Measurements from ENCODE around the gene EPB42. TPM values are rescaled to one million over a fixed set of nuclear protein-coding genes. Genes with fewer than 3 reads are reported as not detected.
A peak's percentile ranks its signal among the peaks of the same experiment; 100 is the strongest.

The EPB42 gene
- total RNA-seq, 1 experiment from 2014 or later, result not detected

DNA sequence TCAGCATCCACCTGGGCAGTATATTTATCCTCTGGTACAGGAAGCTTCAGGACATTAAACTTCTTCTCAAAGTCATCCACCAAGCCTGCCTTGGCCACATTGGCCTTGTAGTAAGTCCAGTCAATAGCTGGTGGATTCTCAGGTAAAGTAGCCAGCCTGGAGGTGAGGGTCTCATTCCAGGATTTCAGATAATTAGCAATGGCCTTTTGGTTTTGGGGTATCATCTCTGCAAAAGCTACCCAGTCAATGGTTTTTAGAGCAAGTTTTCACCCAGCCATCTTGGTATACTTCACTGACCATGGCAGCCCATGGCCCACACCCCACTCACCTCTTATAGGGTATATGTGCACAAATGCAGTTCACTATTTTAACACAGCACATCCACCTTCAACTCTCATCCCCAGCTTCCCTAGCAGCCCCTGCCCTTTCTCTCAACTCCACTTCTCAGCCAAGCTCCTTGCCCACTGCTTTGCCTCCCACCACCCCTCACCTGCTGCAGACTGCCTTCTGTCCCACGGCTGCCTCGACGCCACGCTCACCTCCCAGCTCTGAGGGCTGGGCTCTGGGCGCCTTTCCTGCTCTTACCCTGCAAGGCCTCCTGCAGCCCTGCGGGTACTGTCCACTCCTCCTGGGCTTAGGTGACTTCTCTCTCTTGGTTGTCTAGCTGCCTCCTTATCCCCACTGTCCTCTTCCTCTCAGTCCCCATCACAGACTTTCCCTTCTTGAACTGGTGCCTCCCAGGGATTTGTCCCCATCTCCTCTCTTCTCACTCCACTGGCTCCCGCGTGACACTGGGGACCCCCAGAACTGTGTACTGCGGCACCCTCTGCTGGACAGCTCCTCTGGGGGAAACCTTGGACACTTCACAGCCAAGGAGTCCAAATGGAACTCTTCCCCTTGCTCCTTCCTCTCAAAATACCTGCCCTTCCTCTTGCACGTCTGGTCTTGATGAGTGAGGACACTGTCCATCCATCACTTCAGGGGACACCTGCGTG lies 47.6 kb upstream of the EPB42 start:
- POLR2A ChIA-PET (ENCODE audit: unreplicated experiment), result no interaction called here
- Histone ChIP-seq H4K20me1 (ENCODE audit: low read length) (no peaks in the 10 kb centered on the region), H3K27ac (ENCODE audit: low read length) (no peak overlapping the region), H3K9me2 (replicated peaks; ENCODE audit: low read length) (no peaks in the 10 kb centered on the region), H3K79me2 (ENCODE audit: low read length) (no peaks in the 10 kb centered on the region), H3K9ac (ENCODE audit: low read length) (no peak overlapping the region), H3K36me3 (ENCODE audit: low read depth, low read length) (no peaks in the 10 kb centered on the region), H3K4me3 (ENCODE audit: low read length) (no peak overlapping the region), H3K4me2 (ENCODE audit: low read length) (no peak overlapping the region), H3K27me3 (ENCODE audit: low read length) (peaks cover 34% of the 10 kb centered on the region), H3K9me3 (ENCODE audit: low read length) (no peaks in the 10 kb centered on the region), H3F3A (ENCODE audit: low read length, unreplicated experiment) (no peaks in the 10 kb centered on the region), H2AFZ (ENCODE audit: low read length) (no peak overlapping the region), H3K4me1 (ENCODE audit: insufficient read depth, low read length) (no peaks in the 10 kb centered on the region; the same call in 1 of the 2 replicates)
- DNase-seq (peak; percentile 16), ATAC-seq (no peak)
- TF ChIP-seq, protein P1, sequence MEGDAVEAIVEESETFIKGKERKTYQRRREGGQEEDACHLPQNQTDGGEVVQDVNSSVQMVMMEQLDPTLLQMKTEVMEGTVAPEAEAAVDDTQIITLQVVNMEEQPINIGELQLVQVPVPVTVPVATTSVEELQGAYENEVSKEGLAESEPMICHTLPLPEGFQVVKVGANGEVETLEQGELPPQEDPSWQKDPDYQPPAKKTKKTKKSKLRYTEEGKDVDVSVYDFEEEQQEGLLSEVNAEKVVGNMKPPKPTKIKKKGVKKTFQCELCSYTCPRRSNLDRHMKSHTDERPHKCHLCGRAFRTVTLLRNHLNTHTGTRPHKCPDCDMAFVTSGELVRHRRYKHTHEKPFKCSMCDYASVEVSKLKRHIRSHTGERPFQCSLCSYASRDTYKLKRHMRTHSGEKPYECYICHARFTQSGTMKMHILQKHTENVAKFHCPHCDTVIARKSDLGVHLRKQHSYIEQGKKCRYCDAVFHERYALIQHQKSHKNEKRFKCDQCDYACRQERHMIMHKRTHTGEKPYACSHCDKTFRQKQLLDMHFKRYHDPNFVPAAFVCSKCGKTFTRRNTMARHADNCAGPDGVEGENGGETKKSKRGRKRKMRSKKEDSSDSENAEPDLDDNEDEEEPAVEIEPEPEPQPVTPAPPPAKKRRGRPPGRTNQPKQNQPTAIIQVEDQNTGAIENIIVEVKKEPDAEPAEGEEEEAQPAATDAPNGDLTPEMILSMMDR (conservative IDR thresholded peaks at IDR 0.05; ENCODE audit: low read depth, low read length), result peak; percentile 32; the same call in 1 of the 2 replicates
- TF ChIP-seq EZH2phosphoT487 (IDR thresholded peaks at IDR 0.05; ENCODE audit: borderline replicate concordance, low read length) (no peak), EZH2 (IDR thresholded peaks at IDR 0.05; ENCODE audit: low read length, unreplicated experiment) (no peak)
- intact Hi-C loops (cut with micrococcal nuclease), result no loop called here
- CTCF ChIA-PET, result interaction anchor here (1.4 kb wide), 1 partner anchor 43 kb away, joined by 5 read pairs; no protein-coding TSS in a partner anchor
- no TSS peak for BruUV-seq (replicated peaks)

- ChIA-PET CTCF (interaction anchor here (1.4 kb wide), 1 partner anchor 42 kb away, joined by 5 read pairs; no protein-coding TSS in a partner anchor), POLR2A (ENCODE audit: unreplicated experiment) (no interaction called here)
- no peaks in the 10 kb centered on the region for H4K20me1 ChIP-seq (ENCODE audit: low read length)
- no peaks in the 10 kb centered on the region for H3K9me2 ChIP-seq (replicated peaks; ENCODE audit: low read length)
- DNase-seq, result no peak
- no peak overlapping the region for H3K27ac ChIP-seq (ENCODE audit: low read length)
- no peak for TF ChIP-seq EZH2phosphoT487 (IDR thresholded peaks at IDR 0.05; ENCODE audit: borderline replicate concordance, low read length)
- TF ChIP-seq, protein P1 (conservative IDR thresholded peaks at IDR 0.05; ENCODE audit: low read depth, low read length), result no peak
- no peak for TF ChIP-seq EZH2 (IDR thresholded peaks at IDR 0.05; ENCODE audit: low read length, unreplicated experiment)
- peaks cover 43% of the 10 kb centered on the region for H3K27me3 ChIP-seq (ENCODE audit: low read length)
- H3K4me2 ChIP-seq (ENCODE audit: low read length), result no peak overlapping the region
- no peak overlapping the region for H3K4me3 ChIP-seq (ENCODE audit: low read length)
- no peaks in the 10 kb centered on the region for H3K4me1 ChIP-seq (ENCODE audit: insufficient read depth, low read length)
- H3K9ac ChIP-seq (ENCODE audit: low read length), result no peak overlapping the region
- H3F3A ChIP-seq (ENCODE audit: low read length, unreplicated experiment), result no peaks in the 10 kb centered on the region
- H3K36me3 ChIP-seq (ENCODE audit: low read depth, low read length), result no peaks in the 10 kb centered on the region
- H3K79me2 ChIP-seq (ENCODE audit: low read length), result no peaks in the 10 kb centered on the region
- H2AFZ ChIP-seq (ENCODE audit: low read length), result no peak overlapping the region
- no peaks in the 10 kb centered on the region for H3K9me3 ChIP-seq (ENCODE audit: low read length)
- BruUV-seq (replicated peaks), result no TSS peak
- no peak for ATAC-seq
- intact Hi-C loops (cut with micrococcal nuclease), result no loop called here
These were observed 46.6 kb upstream of the EPB42 start for GRCh38 chr15:43267439-43267838.

- Histone ChIP-seq H3K4me2 (ENCODE audit: low read length) (no peak within 1 kb of the TSS), H4K20me1 (ENCODE audit: low read length) (no peaks in the 10 kb centered on the region), H3K27ac (ENCODE audit: low read length) (no peak within 1 kb of the TSS), H3K9me2 (replicated peaks; ENCODE audit: low read length) (no peaks in the 10 kb centered on the region), H3F3A (ENCODE audit: low read length, unreplicated experiment) (no peaks in the 10 kb centered on the region), H3K4me3 (ENCODE audit: low read length) (no peak within 1 kb of the TSS), H3K27me3 (ENCODE audit: low read length) (peaks cover 46% of the 10 kb centered on the region), H3K79me2 (ENCODE audit: low read length) (no peaks in the 10 kb centered on the region), H3K9ac (ENCODE audit: low read length) (no peak within 1 kb of the TSS), H3K4me1 (ENCODE audit: insufficient read depth, low read length) (no peaks in the 10 kb centered on the region), H2AFZ (ENCODE audit: low read length) (no peak within 1 kb of the TSS), H3K36me3 (ENCODE audit: low read depth, low read length) (no peaks in the 10 kb centered on the region), H3K9me3 (ENCODE audit: low read length) (no peaks in the 10 kb centered on the region)
- ChIA-PET CTCF (no interaction called here), POLR2A (ENCODE audit: unreplicated experiment) (no interaction called here)
- intact Hi-C loops (cut with micrococcal nuclease), result no loop called here
- peak; percentile 22; the same call in 1 of the 2 replicates for ATAC-seq
- no TSS peak for BruUV-seq (replicated peaks)
- peak; percentile 39 for DNase-seq
- TF ChIP-seq EZH2 (IDR thresholded peaks at IDR 0.05; ENCODE audit: low read length, unreplicated experiment) (no peak), EZH2phosphoT487 (IDR thresholded peaks at IDR 0.05; ENCODE audit: borderline replicate concordance, low read length) (no peak)
- TF ChIP-seq, protein P1 (conservative IDR thresholded peaks at IDR 0.05; ENCODE audit: low read depth, low read length), result no peak
These were observed 46.0 kb upstream of the EPB42 start, which contains the start of gene TGM5 for GRCh38 chr15:43266834-43267233. Gene TGM5 (minus strand): TSS chr15:43266928. CDS start chr15:43266849, 79 bp downstream.

Data from PC-3 (cell line).